Tibial nerve (tissue), 4 donors: ENCODE results near the gene ARHGEF28. TPM values are rescaled to one million over a fixed set of nuclear protein-coding genes. Genes with fewer than 3 reads are reported as not detected.

Experiments used
- DNase-seq, 2 donors: peaks; one replicate each; pipeline ENCODE4 v3.0.0-alpha.2; 2019; ENCODE audit warnings: low spot score in 2 of 2
- H3K27ac ChIP-seq, 4 donors: fragments of 200-600 bp; sonication (generic) in 3 of 4; one replicate each; pipeline ENCODE4 v1.5.1; 2017 to 2019; ENCODE audit warnings: mild to moderate bottlenecking in 1 of 4
- H3K27me3 ChIP-seq, 2 donors: fragments of 200-600 bp; sonication (generic) in 1 of 2; one replicate each; pipeline versions ENCODE4 v1.5.1 to v1.6.0; 2017 to 2019
- H3K36me3 ChIP-seq, 3 donors: fragments of 200-600 bp; sonication (generic); one replicate each; pipeline ENCODE4 v1.5.1; 2018 to 2019
- H3K4me1 ChIP-seq, 4 donors: fragments of 200-600 bp; sonication (generic) in 3 of 4; one replicate each; pipeline ENCODE4 v1.5.1; 2017 to 2019
- H3K4me3 ChIP-seq, 4 donors: fragments of 200-600 bp; sonication (generic) in 3 of 4; one replicate each; pipeline ENCODE4 v1.5.1; 2017 to 2019; ENCODE audit warnings: mild to moderate bottlenecking in 1 of 4, moderate library complexity in 1 of 4
- H3K9me3 ChIP-seq, 4 donors: fragments of 200-600 bp; sonication (generic) in 3 of 4; one replicate each; pipeline ENCODE4 v1.5.1; 2017 to 2019
- CTCF ChIP-seq, 5 experiments: fragments of 200-600 bp in 3 of 5; fragments of 450-650 bp in 2 of 5; sonication (generic) in 3 of 5; IDR thresholded peaks; one replicate each; pipeline ENCODE4 v1.5.1; 2016 to 2019; ENCODE audit warnings: antibody characterized with exemption in 5 of 5, mild to moderate bottlenecking in 3 of 5, moderate library complexity in 2 of 5
- EP300 ChIP-seq, 2 donors: sonication (generic); formaldehyde crosslinking; IDR thresholded peaks; one replicate each; pipeline ENCODE4 v1.6.1; 2017; ENCODE audit warnings: antibody characterized with exemption in 2 of 2, mild to moderate bottlenecking in 1 of 2
- POLR2A ChIP-seq, 2 donors: fragments of 450-650 bp; IDR thresholded peaks; one replicate each; pipeline ENCODE4 v1.6.1; 2017; ENCODE audit warnings: antibody characterized with exemption in 2 of 2, mild to moderate bottlenecking in 2 of 2, moderate library complexity in 2 of 2
- WGBS, 2 donors: methylation state at CpG; one replicate each; pipeline ENCODE4 v1.1.5; 2018; 5-methylcytosine and 5-hydroxymethylcytosine counted together
- total RNA-seq, 4 donors: library from RNA; depleted of rRNA; stranded (reverse); fragments of >200 nt; gene quantifications; one replicate each; pipeline ENCODE4 v1.1.0, GENCODE V29; 2016

ARHGEF28 gene
- total RNA-seq, 4 donors from 2014 or later = 66.0 to 83.9 (median 72.5) TPM

GRCh38 chr5:73960426-73960825 is 334.4 kb downstream of the ARHGEF28 start:
- no peak overlapping the region for H3K4me3 ChIP-seq
- H3K4me1 ChIP-seq = no peaks in the 10 kb centered on the region
- H3K27me3 ChIP-seq = no peaks in the 10 kb centered on the region
- no peaks in the 10 kb centered on the region for H3K36me3 ChIP-seq
- H3K27ac ChIP-seq = no peak overlapping the region
- no peak for DNase-seq
- H3K9me3 ChIP-seq = no peaks in the 10 kb centered on the region
- WGBS, 2 donors = 78 to 79% methylated on average over 1 of the region's 1 CpG
- TF ChIP-seq EP300 (IDR thresholded peaks at IDR 0.05) = no peak
- TF ChIP-seq POLR2A (IDR thresholded peaks at IDR 0.05) = no peak
- no peak for TF ChIP-seq CTCF (IDR thresholded peaks at IDR 0.05)

GRCh38 chr5:73962801-73963425 is 336.9 kb downstream of the ARHGEF28 start:
- Histone ChIP-seq H3K27ac (no peak overlapping the region), H3K36me3 (no peaks in the 10 kb centered on the region), H3K4me3 (no peak overlapping the region), H3K4me1 (no peaks in the 10 kb centered on the region), H3K27me3 (no peaks in the 10 kb centered on the region), H3K9me3 (no peaks in the 10 kb centered on the region)
- 67 to 71% methylated on average over 8 of the region's 8 CpGs for WGBS, 2 donors
- TF ChIP-seq POLR2A (IDR thresholded peaks at IDR 0.05) (no peak), CTCF (IDR thresholded peaks at IDR 0.05) (no peak), EP300 (IDR thresholded peaks at IDR 0.05) (no peak)
- no peak for DNase-seq

DNA sequence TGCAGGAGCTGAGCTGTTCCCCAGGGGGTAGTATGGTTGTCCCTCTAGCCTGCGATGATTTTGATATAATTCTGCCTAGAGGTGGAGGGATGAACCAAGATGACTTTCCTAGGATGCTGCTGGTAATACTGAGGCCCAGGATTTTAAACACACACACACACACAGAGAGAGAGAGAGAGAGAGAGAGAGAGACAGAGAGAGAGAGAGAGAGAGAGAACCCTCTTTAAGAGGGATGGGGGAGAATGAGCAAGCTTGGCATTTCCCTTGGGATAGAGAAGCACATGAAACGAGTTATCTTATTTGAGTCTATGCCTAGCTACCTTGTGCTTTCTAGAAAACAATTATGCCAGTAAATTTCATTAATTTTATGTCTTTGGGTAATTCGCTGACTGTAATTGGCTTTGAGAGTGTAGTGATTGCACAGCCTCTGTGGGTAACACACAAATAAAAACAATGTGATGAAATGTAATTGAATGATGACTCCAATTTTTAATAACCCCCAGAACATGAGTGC is 338.4 kb downstream of the ARHGEF28 start:
- H3K4me1 ChIP-seq = peaks cover 0 to 5% (median 0%) of the 10 kb centered on the region in 4 donors
- no peak for TF ChIP-seq CTCF (IDR thresholded peaks at IDR 0.05)
- H3K27me3 ChIP-seq = no peaks in the 10 kb centered on the region
- no peak overlapping the region for H3K27ac ChIP-seq
- DNase-seq = no peak
- H3K9me3 ChIP-seq = no peaks in the 10 kb centered on the region
- H3K36me3 ChIP-seq = no peaks in the 10 kb centered on the region
- no peak overlapping the region for H3K4me3 ChIP-seq
- 59 to 60% methylated on average over 3 of the region's 3 CpGs for WGBS, 2 donors

DNA sequence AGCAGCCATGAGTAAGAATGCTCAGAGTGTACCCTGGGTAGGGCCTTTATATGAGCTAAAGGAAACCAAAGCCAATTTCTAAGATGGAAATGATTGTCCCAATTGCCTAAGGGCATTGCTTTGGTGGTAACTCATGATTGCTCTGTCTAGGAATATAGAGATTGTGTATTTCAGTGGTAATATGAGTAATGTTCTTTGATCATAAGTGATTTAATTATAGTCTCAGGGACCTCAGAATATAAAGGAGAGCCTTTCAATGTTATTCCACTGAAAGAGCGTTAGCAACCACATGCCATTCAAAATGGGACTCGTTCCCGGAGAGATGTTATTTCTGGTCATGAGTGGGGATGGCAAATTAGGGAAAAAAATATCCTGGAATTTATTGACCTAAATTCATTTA is 340.5 kb downstream of the ARHGEF28 start:
- 54 to 76% methylated on average over 3 of the region's 3 CpGs for WGBS, 2 donors
- no peak overlapping the region for H3K4me3 ChIP-seq
- H3K9me3 ChIP-seq = no peaks in the 10 kb centered on the region
- TF ChIP-seq EP300 (IDR thresholded peaks at IDR 0.05) (no peak), POLR2A (IDR thresholded peaks at IDR 0.05) (no peak), CTCF (IDR thresholded peaks at IDR 0.05) (no peak)
- no peak overlapping the region for H3K27ac ChIP-seq
- DNase-seq = no peak
- H3K36me3 ChIP-seq = no peaks in the 10 kb centered on the region
- H3K27me3 ChIP-seq = no peaks in the 10 kb centered on the region
- peaks cover 0 to 5% (median 0%) of the 10 kb centered on the region in 4 donors for H3K4me1 ChIP-seq

DNA sequence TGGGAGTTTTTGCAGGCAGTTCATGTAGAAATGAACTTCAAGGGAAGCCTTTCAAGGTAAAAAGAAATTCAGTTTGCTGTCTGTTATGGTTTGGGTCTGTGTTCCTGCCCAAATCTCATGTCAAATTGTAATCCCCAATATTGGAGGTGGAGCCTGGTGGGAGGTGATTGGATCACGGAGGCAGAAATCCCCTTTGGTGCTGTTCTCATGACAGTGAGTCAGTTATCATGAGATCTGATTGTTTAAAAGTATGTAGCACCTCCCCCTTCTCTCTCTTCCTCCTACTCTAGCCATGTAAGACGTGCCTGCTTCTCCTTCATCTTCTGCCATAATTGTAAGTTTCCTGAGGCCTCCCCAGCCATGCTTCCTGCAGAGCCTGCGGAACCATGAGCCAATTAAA is 341.4 kb downstream of the ARHGEF28 start:
- DNase-seq = no peak
- 73 to 80% methylated on average over 3 of the region's 3 CpGs for WGBS, 2 donors
- Histone ChIP-seq H3K9me3 (no peaks in the 10 kb centered on the region), H3K4me3 (no peak overlapping the region), H3K27ac (no peak overlapping the region), H3K27me3 (no peaks in the 10 kb centered on the region), H3K36me3 (no peaks in the 10 kb centered on the region), H3K4me1 (peaks cover 0 to 5% (median 0%) of the 10 kb centered on the region in 4 donors)
- no peak for TF ChIP-seq CTCF (IDR thresholded peaks at IDR 0.05)
- TF ChIP-seq EP300 (IDR thresholded peaks at IDR 0.05) = no peak
- no peak for TF ChIP-seq POLR2A (IDR thresholded peaks at IDR 0.05)
